CD4-positive, alpha-beta memory T cell (primary cell): ENCODE results near the gene LCN15. TPM values are rescaled to one million over a fixed set of nuclear protein-coding genes. Genes with fewer than 3 reads are reported as not detected.
"Not testable (repeated sequence)": the region's sequence is repeated elsewhere in the genome, so short reads cannot be mapped to it uniquely, and the experiment has no call there.

Source experiments
- CTCF ChIA-PET: fragments of 350-600 bp; sonication (Branson Sonifier 250); formaldehyde crosslinking; loops from one replicate; lab custom pipeline; 2021; ENCODE audit warnings: inconsistent platforms; ENCODE audit not compliant: partially characterized antibody; lab: Charles Lee
- POLR2A ChIA-PET: fragments of 350-600 bp; sonication (Branson Sonifier 250); formaldehyde crosslinking; loops from one replicate; lab custom pipeline; 2021; ENCODE audit not compliant: partially characterized antibody; lab: Charles Lee
- DNase-seq, 5 donors: peaks; one replicate each; pipeline versions ENCODE4 v3.0.0 to v3.0.0-alpha.2; 2020 to 2022; ENCODE audit warnings: mixed read lengths in 1 of 5
- H3K27ac ChIP-seq: one replicate; pipeline ENCODE4 v1.7.0; 2013; ENCODE audit warnings: low read depth, low read length
- H3K27me3 ChIP-seq: 2 replicates; pipeline ENCODE4 v1.7.0; 2013; ENCODE audit warnings: mild to moderate bottlenecking, low read length, moderate library complexity; ENCODE audit not compliant: insufficient read depth
- H3K36me3 ChIP-seq: 2 replicates; pipeline ENCODE4 v1.7.0; 2013; ENCODE audit warnings: mild to moderate bottlenecking, low read length, moderate library complexity; ENCODE audit not compliant: insufficient read depth
- H3K4me1 ChIP-seq: 2 replicates; pipeline ENCODE4 v1.7.0; 2013; ENCODE audit warnings: mild to moderate bottlenecking, low read length, moderate library complexity; ENCODE audit not compliant: insufficient read depth
- H3K4me3 ChIP-seq, 2 donors: one replicate each; pipeline ENCODE4 v1.7.0; 2013; ENCODE audit warnings: low read length in 2 of 2, mild to moderate bottlenecking in 1 of 2
- H3K9me3 ChIP-seq, 2 donors: one replicate each; pipeline ENCODE4 v1.7.0; 2013; ENCODE audit warnings: low read length in 2 of 2, control low read depth in 1 of 2; ENCODE audit not compliant: control insufficient read depth in 1 of 2
- H3K27ac Mint-ChIP-seq, 7 donors: one replicate each; pipeline ENCODE4 v1.8.0; 2020 to 2021; ENCODE audit warnings: mixed read lengths in 7 of 7, mild to moderate bottlenecking in 6 of 7, inconsistent platforms in 3 of 7, moderate library complexity in 3 of 7
- H3K27me3 Mint-ChIP-seq, 2 donors: one replicate each; pipeline ENCODE4 v1.8.0; 2020 to 2021; ENCODE audit warnings: mixed read lengths in 2 of 2
- H3K36me3 Mint-ChIP-seq, 2 donors: one replicate each; pipeline ENCODE4 v1.8.0; 2020 to 2021; ENCODE audit warnings: mixed read lengths in 2 of 2, inconsistent platforms in 1 of 2, mild to moderate bottlenecking in 1 of 2
- H3K4me1 Mint-ChIP-seq, 4 donors: one replicate each; pipeline ENCODE4 v1.8.0; 2020 to 2021; ENCODE audit warnings: mixed read lengths in 4 of 4, mild to moderate bottlenecking in 1 of 4
- H3K4me3 Mint-ChIP-seq, 8 donors: one replicate each; pipeline ENCODE4 v1.8.0; 2020 to 2021; ENCODE audit warnings: mixed read lengths in 8 of 8, mild to moderate bottlenecking in 7 of 8, moderate library complexity in 6 of 8, inconsistent platforms in 3 of 8
- H3K9me3 Mint-ChIP-seq, 8 donors: one replicate each; pipeline ENCODE4 v1.8.0; 2020 to 2021; ENCODE audit warnings: mixed read lengths in 8 of 8, mild to moderate bottlenecking in 5 of 8, inconsistent platforms in 3 of 8, moderate library complexity in 1 of 8
- intact Hi-C: fragments of 100-400 bp; cut with micrococcal nuclease; formaldehyde crosslinking; loops from one replicate; pipeline ENCODE4 v1.15.1; 2023
- microRNA-seq: library from miRNA; unstranded; fragments of <30 nt; microRNA quantifications from one replicate; pipeline ENCODE4 v1.2.0, GENCODE V29; 2021; ENCODE audit warnings: borderline replicate concordance, borderline number of aligned reads, borderline microRNAs expressed, mixed read lengths
- polyA plus RNA-seq, 2 donors: library from polyadenylated mRNA; unstranded; fragments of 300-500 nt; fragmentation: Illumina TruSeq; gene quantifications; one replicate each; pipeline ENCODE4 v1.2.3, GENCODE V29; 2021
- total RNA-seq, 2 experiments: library from RNA; stranded (reverse); gene quantifications; one replicate each; pipeline ENCODE4 v1.2.3, GENCODE V29; 2021

The LCN15 gene
- total and polyA plus RNA-seq, 4 experiments from 2014 or later: not detected

- intact Hi-C loops, H3K36me3 ChIP-seq, H3K27ac ChIP-seq, H3K4me1 Mint-ChIP-seq, H3K4me3 ChIP-seq, H3K4me1 ChIP-seq, H3K27me3 ChIP-seq, DNase-seq, H3K9me3 ChIP-seq, H3K9me3 Mint-ChIP-seq, H3K36me3 Mint-ChIP-seq, CTCF ChIA-PET: not testable (repeated sequence)
- peak overlapping the region in 7 of 8 donors; percentile 35 to 76 (median 63) for H3K4me3 Mint-ChIP-seq
- peak overlapping the region in 1 of 7 donors; percentile 51 for H3K27ac Mint-ChIP-seq
- POLR2A ChIA-PET: interaction anchor here (4.8 kb wide), 1 partner anchor 17 kb away, joined by 25 read pairs; no protein-coding TSS in a partner anchor
- H3K27me3 Mint-ChIP-seq: peaks cover 9 to 18% of the 10 kb centered on the region in 2 donors
Observed at GRCh38 chr9:136711219-136711648, 53.1 kb downstream of the LCN15 start.

GRCh38 chr9:136710543-136710942, 53.8 kb downstream of the LCN15 start:
- intact Hi-C loops: no loop called here

More at GRCh38 chr9:136710543-136710942, 53.8 kb downstream of the LCN15 start:
- ChIA-PET POLR2A (no interaction called here), CTCF (no interaction called here)
- no peak for DNase-seq
- Mint-ChIP-seq H3K4me1 (peaks cover 0 to 5% (median 2%) of the 10 kb centered on the region in 4 donors), H3K9me3 (no peaks in the 10 kb centered on the region), H3K27ac (no peak overlapping the region), H3K4me3 (peak overlapping the region in 1 of 8 donors; percentile 74), H3K27me3 (peaks cover 12 to 15% of the 10 kb centered on the region in 2 donors), H3K36me3 (no peaks in the 10 kb centered on the region)
- Histone ChIP-seq H3K4me1 (peaks cover 4% of the 10 kb centered on the region), H3K27me3 (peaks cover 8% of the 10 kb centered on the region), H3K27ac (no peak overlapping the region), H3K4me3 (no peak overlapping the region), H3K36me3 (no peaks in the 10 kb centered on the region), H3K9me3 (no peaks in the 10 kb centered on the region)

Small RNA genes lying within 50 kb of the gene (microRNA-seq; reads per million reads assigned to microRNA genes)
- not detected for gene MIR6722

Other genes starting within 250 kb of the LCN15 start
- gene NOTCH1, start 218.5 kb downstream of the LCN15 start, total RNA-seq: 10 to 100 TPM; 43.0 to 45.4 TPM
- gene NOTCH1, start 218.5 kb downstream of the LCN15 start, polyA plus RNA-seq: 1 to 10 TPM in 1 of 2 donors, not detected in 1; 6.0 TPM
- not detected for gene EGFL7, start 101.6 kb downstream of the LCN15 start, total RNA-seq
- gene EGFL7, start 101.6 kb downstream of the LCN15 start, polyA plus RNA-seq: under 1 TPM in 1 of 2 donors, not detected in 1; 0.64 TPM
- gene AGPAT2, start 77.1 kb downstream of the LCN15 start, total RNA-seq: 1 to 10 TPM; 6.9 to 7.8 TPM
- 10 to 100 TPM; 16.2 to 20.6 TPM for gene AGPAT2, start 77.1 kb downstream of the LCN15 start, polyA plus RNA-seq
- gene DIPK1B, start 51.9 kb downstream of the LCN15 start, total RNA-seq: not detected
- not detected for gene DIPK1B, start 51.9 kb downstream of the LCN15 start, polyA plus RNA-seq
- 1 to 10 TPM in 1 of 2 experiments, under 1 TPM in 1; 0.90 to 1.3 TPM for gene LCN10, start 21.6 kb downstream of the LCN15 start, total RNA-seq
- gene LCN10, start 21.6 kb downstream of the LCN15 start, polyA plus RNA-seq: under 1 TPM; 0.22 to 0.50 TPM
- not detected for gene LCN6, start 16.0 kb downstream of the LCN15 start, total RNA-seq
- gene LCN6, start 16.0 kb downstream of the LCN15 start, polyA plus RNA-seq: not detected
- not detected for gene LCN8, start 6.3 kb downstream of the LCN15 start, total RNA-seq
- under 1 TPM in 1 of 2 donors, not detected in 1; 0.62 TPM for gene LCN8, start 6.3 kb downstream of the LCN15 start, polyA plus RNA-seq
- 10 to 100 TPM; 51.1 to 53.4 TPM for gene TMEM141, start 26.8 kb upstream of the LCN15 start, total RNA-seq
- 10 to 100 TPM; 34.3 to 38.4 TPM for gene TMEM141, start 26.8 kb upstream of the LCN15 start, polyA plus RNA-seq
- 1 to 10 TPM; 2.3 to 2.5 TPM for gene CCDC183, start 31.8 kb upstream of the LCN15 start, total RNA-seq
- gene CCDC183, start 31.8 kb upstream of the LCN15 start, polyA plus RNA-seq: under 1 TPM; 0.64 to 0.90 TPM
- 10 to 100 TPM; 65.1 to 70.9 TPM for gene RABL6, start 43.4 kb upstream of the LCN15 start, total RNA-seq
- 10 to 100 TPM in 1 of 2 donors, 1 to 10 TPM in 1; 5.1 to 18.2 TPM for gene RABL6, start 43.4 kb upstream of the LCN15 start, polyA plus RNA-seq
- gene AJM1, start 78.0 kb upstream of the LCN15 start, total RNA-seq: 1 to 10 TPM; 2.4 to 2.8 TPM
- gene AJM1, start 78.0 kb upstream of the LCN15 start, polyA plus RNA-seq: under 1 TPM in 1 of 2 donors, not detected in 1; 0.05 TPM
- 10 to 100 TPM; 41.3 to 42.6 TPM for gene PHPT1, start 84.9 kb upstream of the LCN15 start, total RNA-seq
- gene PHPT1, start 84.9 kb upstream of the LCN15 start, polyA plus RNA-seq: 10 to 100 TPM; 88.4 to 94.0 TPM
- 10 to 100 TPM in 1 of 2 experiments, 1 to 10 TPM in 1; 9.3 to 11.7 TPM for gene MAMDC4, start 87.8 kb upstream of the LCN15 start, total RNA-seq
- not detected for gene MAMDC4, start 87.8 kb upstream of the LCN15 start, polyA plus RNA-seq
- gene EDF1, start 101.8 kb upstream of the LCN15 start, total RNA-seq: 100 to 1,000 TPM; 284 to 298 TPM
- gene EDF1, start 101.8 kb upstream of the LCN15 start, polyA plus RNA-seq: 100 to 1,000 TPM; 273 to 357 TPM
- gene TRAF2, start 122.0 kb upstream of the LCN15 start, total RNA-seq: 10 to 100 TPM; 40.2 to 43.2 TPM
- gene TRAF2, start 122.0 kb upstream of the LCN15 start, polyA plus RNA-seq: 10 to 100 TPM; 11.1 to 25.2 TPM
- gene FBXW5, start 180.2 kb upstream of the LCN15 start, total RNA-seq: 100 to 1,000 TPM; 122 to 123 TPM
- gene FBXW5, start 180.2 kb upstream of the LCN15 start, polyA plus RNA-seq: 100 to 1,000 TPM in 1 of 2 donors, 10 to 100 TPM in 1; 98.6 to 160 TPM
- gene C8G, start 180.7 kb upstream of the LCN15 start, total RNA-seq: 1 to 10 TPM; 2.2 TPM
- gene C8G, start 180.7 kb upstream of the LCN15 start, polyA plus RNA-seq: under 1 TPM in 1 of 2 donors, not detected in 1; 0.60 TPM
- gene LCN12, start 187.8 kb upstream of the LCN15 start, total RNA-seq: 1 to 10 TPM in 1 of 2 experiments, under 1 TPM in 1; 0.72 to 1.4 TPM
- not detected for gene LCN12, start 187.8 kb upstream of the LCN15 start, polyA plus RNA-seq
- gene PTGDS, start 213.0 kb upstream of the LCN15 start, total RNA-seq: 1 to 10 TPM; 4.8 to 5.1 TPM
- gene PTGDS, start 213.0 kb upstream of the LCN15 start, polyA plus RNA-seq: 1 to 10 TPM; 1.7 to 3.8 TPM
- gene LCNL1, start 218.5 kb upstream of the LCN15 start, total RNA-seq: under 1 TPM; 0.14 to 0.17 TPM
- gene LCNL1, start 218.5 kb upstream of the LCN15 start, polyA plus RNA-seq: not detected
- gene PAXX, start 227.9 kb upstream of the LCN15 start, total RNA-seq: 100 to 1,000 TPM in 1 of 2 experiments, 10 to 100 TPM in 1; 94.2 to 101 TPM
- 100 to 1,000 TPM in 1 of 2 donors, 10 to 100 TPM in 1; 76.0 to 103 TPM for gene PAXX, start 227.9 kb upstream of the LCN15 start, polyA plus RNA-seq
- gene CLIC3, start 232.1 kb upstream of the LCN15 start, total RNA-seq: 1 to 10 TPM; 3.1 to 3.7 TPM
- 1 to 10 TPM; 5.0 to 7.8 TPM for gene CLIC3, start 232.1 kb upstream of the LCN15 start, polyA plus RNA-seq